Activated naive CD4-positive, alpha-beta T cell treated with anti-CD3 and anti-CD28 coated beads, Interleukin-2, amount 50 U/mL, for 24 hours (primary cell): Measurements from ENCODE around the gene ROR2.

Source experiments
- H3K27ac Mint-ChIP-seq: one replicate; pipeline ENCODE4 v1.8.0; 2021; ENCODE audit warnings: mild to moderate bottlenecking, mixed read lengths
- H3K27me3 Mint-ChIP-seq: one replicate; pipeline ENCODE4 v1.8.0; 2021; ENCODE audit warnings: mixed read lengths
- H3K36me3 Mint-ChIP-seq: one replicate; pipeline ENCODE4 v1.8.0; 2021; ENCODE audit warnings: mixed read lengths
- H3K4me1 Mint-ChIP-seq: one replicate; pipeline ENCODE4 v1.8.0; 2021; ENCODE audit warnings: mixed read lengths
- H3K4me3 Mint-ChIP-seq: one replicate; pipeline ENCODE4 v1.8.0; 2021; ENCODE audit warnings: mild to moderate bottlenecking, mixed read lengths
- H3K9me3 Mint-ChIP-seq: one replicate; pipeline ENCODE4 v1.8.0; 2021; ENCODE audit warnings: mixed read lengths

Gene ROR2

GRCh38 chr9:91937727-91938126 lies 12.3 kb downstream of the ROR2 start:
- Mint-ChIP-seq H3K9me3 (no peaks in the 10 kb centered on the region), H3K27ac (no peak overlapping the region), H3K4me3 (no peak overlapping the region), H3K4me1 (no peaks in the 10 kb centered on the region), H3K27me3 (peaks cover 8% of the 10 kb centered on the region), H3K36me3 (no peaks in the 10 kb centered on the region)

- no peak overlapping the region for H3K4me3 Mint-ChIP-seq
- no peaks in the 10 kb centered on the region for H3K36me3 Mint-ChIP-seq
- peaks cover 4% of the 10 kb centered on the region for H3K27me3 Mint-ChIP-seq
Measured at GRCh38 chr9:91937056-91937455, 13.0 kb downstream of the ROR2 start.

GRCh38 chr9:91935805-91936514 lies 14.1 kb downstream of the ROR2 start:
- H3K36me3 Mint-ChIP-seq: no peaks in the 10 kb centered on the region
- H3K27ac Mint-ChIP-seq: no peak overlapping the region

More at GRCh38 chr9:91937056-91937455, 13.0 kb downstream of the ROR2 start:
- no peaks in the 10 kb centered on the region for H3K4me1 Mint-ChIP-seq
- no peak overlapping the region for H3K27ac Mint-ChIP-seq
- H3K9me3 Mint-ChIP-seq: peaks cover under 1% of the 10 kb centered on the region

GRCh38 chr9:91935066-91935749 lies 14.8 kb downstream of the ROR2 start:
- Mint-ChIP-seq H3K4me3 (no peak overlapping the region), H3K27ac (no peak overlapping the region), H3K4me1 (no peaks in the 10 kb centered on the region), H3K36me3 (no peaks in the 10 kb centered on the region), H3K27me3 (peaks cover 4% of the 10 kb centered on the region), H3K9me3 (peaks cover 11% of the 10 kb centered on the region)

More at GRCh38 chr9:91935805-91936514, 14.1 kb downstream of the ROR2 start:
- H3K9me3 Mint-ChIP-seq: peaks cover 11% of the 10 kb centered on the region
- H3K27me3 Mint-ChIP-seq: peaks cover 4% of the 10 kb centered on the region
- H3K4me1 Mint-ChIP-seq: no peaks in the 10 kb centered on the region
- no peak overlapping the region for H3K4me3 Mint-ChIP-seq

- Mint-ChIP-seq H3K36me3 (no peaks in the 10 kb centered on the region), H3K27me3 (peaks cover 4% of the 10 kb centered on the region), H3K4me1 (no peaks in the 10 kb centered on the region), H3K4me3 (no peak overlapping the region), H3K27ac (no peak overlapping the region), H3K9me3 (peaks cover 11% of the 10 kb centered on the region)
Measured at GRCh38 chr9:91934654-91935053, 15.4 kb downstream of the ROR2 start.

- no peaks in the 10 kb centered on the region for H3K4me1 Mint-ChIP-seq
- peaks cover 4% of the 10 kb centered on the region for H3K27me3 Mint-ChIP-seq
- no peak overlapping the region for H3K27ac Mint-ChIP-seq
- peaks cover 11% of the 10 kb centered on the region for H3K9me3 Mint-ChIP-seq
- no peaks in the 10 kb centered on the region for H3K36me3 Mint-ChIP-seq
- no peak overlapping the region for H3K4me3 Mint-ChIP-seq
Measured at GRCh38 chr9:91933556-91934352, 16.3 kb downstream of the ROR2 start.

- Mint-ChIP-seq H3K4me1 (no peaks in the 10 kb centered on the region), H3K4me3 (no peak overlapping the region), H3K27ac (no peak overlapping the region), H3K27me3 (no peaks in the 10 kb centered on the region), H3K36me3 (no peaks in the 10 kb centered on the region), H3K9me3 (peaks cover 11% of the 10 kb centered on the region)
Measured at GRCh38 chr9:91930475-91930874, 19.6 kb downstream of the ROR2 start.

GRCh38 chr9:91929331-91929730 lies 20.7 kb downstream of the ROR2 start:
- Mint-ChIP-seq H3K4me1 (no peaks in the 10 kb centered on the region), H3K27ac (no peak overlapping the region), H3K36me3 (no peaks in the 10 kb centered on the region), H3K27me3 (peaks cover 3% of the 10 kb centered on the region), H3K9me3 (peaks cover 11% of the 10 kb centered on the region), H3K4me3 (no peak overlapping the region)

GRCh38 chr9:91927922-91928510 lies 22.0 kb downstream of the ROR2 start:
- H3K27ac Mint-ChIP-seq: no peak overlapping the region
- no peaks in the 10 kb centered on the region for H3K4me1 Mint-ChIP-seq
- H3K9me3 Mint-ChIP-seq: peaks cover 11% of the 10 kb centered on the region
- no peak overlapping the region for H3K4me3 Mint-ChIP-seq
- no peaks in the 10 kb centered on the region for H3K36me3 Mint-ChIP-seq
- H3K27me3 Mint-ChIP-seq: peaks cover 3% of the 10 kb centered on the region

- H3K9me3 Mint-ChIP-seq: no peaks in the 10 kb centered on the region
- H3K4me1 Mint-ChIP-seq: no peaks in the 10 kb centered on the region
- peaks cover 7% of the 10 kb centered on the region for H3K27me3 Mint-ChIP-seq
- no peaks in the 10 kb centered on the region for H3K36me3 Mint-ChIP-seq
- no peak overlapping the region for H3K27ac Mint-ChIP-seq
- no peak overlapping the region for H3K4me3 Mint-ChIP-seq
Measured at GRCh38 chr9:91924090-91924489, 25.9 kb downstream of the ROR2 start.

GRCh38 chr9:91923145-91923544 lies 26.9 kb downstream of the ROR2 start:
- Mint-ChIP-seq H3K4me3 (no peak overlapping the region), H3K9me3 (no peaks in the 10 kb centered on the region), H3K36me3 (no peaks in the 10 kb centered on the region), H3K4me1 (no peaks in the 10 kb centered on the region), H3K27me3 (peaks cover 9% of the 10 kb centered on the region), H3K27ac (no peak overlapping the region)

GRCh38 chr9:91921371-91921770 lies 28.7 kb downstream of the ROR2 start:
- Mint-ChIP-seq H3K4me1 (no peaks in the 10 kb centered on the region), H3K27ac (no peak overlapping the region), H3K4me3 (no peak overlapping the region), H3K27me3 (peaks cover 10% of the 10 kb centered on the region), H3K9me3 (no peaks in the 10 kb centered on the region), H3K36me3 (no peaks in the 10 kb centered on the region)

GRCh38 chr9:91920630-91921350 lies 29.2 kb downstream of the ROR2 start:
- Mint-ChIP-seq H3K4me1 (no peaks in the 10 kb centered on the region), H3K4me3 (no peak overlapping the region), H3K36me3 (no peaks in the 10 kb centered on the region), H3K27me3 (peaks cover 10% of the 10 kb centered on the region), H3K9me3 (no peaks in the 10 kb centered on the region), H3K27ac (no peak overlapping the region)

- Mint-ChIP-seq H3K27ac (no peak overlapping the region), H3K36me3 (no peaks in the 10 kb centered on the region), H3K4me3 (no peak overlapping the region), H3K9me3 (no peaks in the 10 kb centered on the region), H3K4me1 (no peaks in the 10 kb centered on the region), H3K27me3 (peaks cover 8% of the 10 kb centered on the region)
Measured at GRCh38 chr9:91919621-91920020, 30.4 kb downstream of the ROR2 start.

- H3K4me3 Mint-ChIP-seq: no peak overlapping the region
- no peaks in the 10 kb centered on the region for H3K4me1 Mint-ChIP-seq
- peaks cover 8% of the 10 kb centered on the region for H3K27me3 Mint-ChIP-seq
- no peaks in the 10 kb centered on the region for H3K9me3 Mint-ChIP-seq
- no peaks in the 10 kb centered on the region for H3K36me3 Mint-ChIP-seq
- no peak overlapping the region for H3K27ac Mint-ChIP-seq
Measured at GRCh38 chr9:91917436-91917835, 32.6 kb downstream of the ROR2 start.
